Measurements from ENCODE around the gene SMAD2.

The SMAD2 gene

GRCh38 chr18:47931718-47932103 lies 1.3 kb upstream of the SMAD2 start:
- DNase-seq (ENCODE audit: low spot score), result no peak

GRCh38 chr18:47930931-47931717 lies 665 bp upstream of the SMAD2 start:
- peak; percentile 97 for DNase-seq (ENCODE audit: low spot score)

GRCh38 chr18:47929681-47930198 lies 719 bp downstream of the SMAD2 start:
- DNase-seq (ENCODE audit: low spot score), result no peak

- DNase-seq (ENCODE audit: low spot score), result no peak
Measured at GRCh38 chr18:47928466-47928865, 2.0 kb downstream of the SMAD2 start.

- no peak for DNase-seq (ENCODE audit: low spot score)
Measured at GRCh38 chr18:47926101-47926850, 4.2 kb downstream of the SMAD2 start.

GRCh38 chr18:47919916-47920315 lies 10.5 kb downstream of the SMAD2 start:
- DNase-seq (ENCODE audit: low spot score), result no peak

- no peak for DNase-seq (ENCODE audit: low spot score)
Measured at GRCh38 chr18:47917923-47918610, 12.4 kb downstream of the SMAD2 start.

GRCh38 chr18:47915930-47916329 lies 14.5 kb downstream of the SMAD2 start:
- no peak for DNase-seq (ENCODE audit: low spot score)

- no peak for DNase-seq (ENCODE audit: low spot score)
Measured at GRCh38 chr18:47915229-47915628, 15.2 kb downstream of the SMAD2 start.

- no peak for DNase-seq (ENCODE audit: low spot score)
Measured at GRCh38 chr18:47912794-47913585, 17.5 kb downstream of the SMAD2 start.

GRCh38 chr18:47912343-47912742 lies 18.1 kb downstream of the SMAD2 start:
- no peak for DNase-seq (ENCODE audit: low spot score)

- DNase-seq (ENCODE audit: low spot score), result no peak
Measured at GRCh38 chr18:47911877-47912276, 18.6 kb downstream of the SMAD2 start.

- DNase-seq (ENCODE audit: low spot score), result no peak
Measured at GRCh38 chr18:47909484-47909883, 21.0 kb downstream of the SMAD2 start.

- no peak for DNase-seq (ENCODE audit: low spot score)
Measured at GRCh38 chr18:47908592-47908991, 21.9 kb downstream of the SMAD2 start.

- no peak for DNase-seq (ENCODE audit: low spot score)
Measured at GRCh38 chr18:47906408-47906807, 24.1 kb downstream of the SMAD2 start.

- DNase-seq (ENCODE audit: low spot score), result no peak
Measured at GRCh38 chr18:47903809-47904208, 26.6 kb downstream of the SMAD2 start.

GRCh38 chr18:47901624-47902362 lies 28.7 kb downstream of the SMAD2 start:
- no peak for DNase-seq (ENCODE audit: low spot score)

- DNase-seq (ENCODE audit: low spot score), result no peak
Measured at GRCh38 chr18:47899107-47899840, 31.2 kb downstream of the SMAD2 start.

GRCh38 chr18:47898696-47899095 lies 31.8 kb downstream of the SMAD2 start:
- no peak for DNase-seq (ENCODE audit: low spot score)

- no peak for DNase-seq (ENCODE audit: low spot score)
Measured at GRCh38 chr18:47898055-47898454, 32.4 kb downstream of the SMAD2 start.

All from AG08396 (cell line).